HCT116 (cell line): ENCODE results near the gene SNTB2. TPM values are rescaled to one million over a fixed set of nuclear protein-coding genes. Genes with fewer than 3 reads are reported as not detected.

Experiments used
- ATAC-seq: fragments of 200-7000 bp; cut with Tn5 transposase; 2 replicates; pipeline ENCODE4 v1.9.1; 2020; ENCODE audit warnings: mild to moderate bottlenecking, moderate library complexity
- BruUV-seq: library from RNA; stranded (reverse); fragments of 400-500 nt; replicated peaks from 2 replicates; lab custom pipeline; 2021; lab: Mats Ljungman, UMichigan
- CTCF ChIA-PET: fragments of 300-600 bp; sonication (Branson Sonifier 250); formaldehyde crosslinking; loops from one replicate; lab custom pipeline; 2021; ENCODE audit warnings: antibody characterized with exemption; lab: Charles Lee
- POLR2A ChIA-PET: fragments of 300-600, 350-600 bp; sonication (Branson Sonifier 250); formaldehyde crosslinking; loops from one replicate; lab custom pipeline; 2021; ENCODE audit warnings: antibody characterized with exemption; lab: Charles Lee
- RAD21 ChIA-PET, 2 experiments: fragments of 300-600 bp; sonication (Branson Sonifier 250); formaldehyde crosslinking; loops; one replicate each; lab custom pipeline; 2023; ENCODE audit warnings: low total read pairs in 2 of 2; ENCODE audit not compliant: uncharacterized antibody in 2 of 2, unreplicated experiment in 2 of 2, low non-redundant PET in 1 of 2; lab: Charles Lee
- DNase-seq: peaks from one replicate; pipeline ENCODE4 v3.0.0-alpha.2; 2010; ENCODE audit warnings: low read depth, low spot score
- H2AFZ ChIP-seq: fragments of 200-600 bp; shearing (Covaris generic), sonication (generic); 2 replicates; pipeline ENCODE4 v1.6.1; 2017; ENCODE audit warnings: low read depth, mixed run types, mixed read lengths, antibody characterized with exemption, low read length; ENCODE audit not compliant: poor library complexity, severe bottlenecking
- H3K27ac ChIP-seq: 2 replicates; pipeline ENCODE4 v1.5.1; 2012; ENCODE audit warnings: low read depth, low read length
- H3K27me3 ChIP-seq: fragments of 200-600 bp; sonication (generic); 2 replicates; pipeline ENCODE4 v1.6.1; 2016; ENCODE audit warnings: mixed run types, low read length, mixed read lengths; ENCODE audit not compliant: insufficient read depth
- H3K36me3 ChIP-seq, 2 experiments: fragments of 200-500 bp in 1 of 2; fragments of 200-600 bp in 1 of 2; sonication (Bioruptor generic) in 1 of 2; sonication (generic) in 1 of 2; 2 replicates each; pipeline versions ENCODE4 v1.5.1 to v1.6.1; 2014 to 2016; ENCODE audit warnings: low read length in 2 of 2, inconsistent platforms in 1 of 2, mixed read lengths in 1 of 2, mixed run types in 1 of 2; ENCODE audit not compliant: insufficient read depth in 2 of 2, control insufficient read depth in 1 of 2
- H3K4me1 ChIP-seq, 2 experiments: fragments of 200-600 bp in 1 of 2; sonication (generic) in 1 of 2; 2 replicates each; pipeline versions ENCODE4 v1.5.1 to v1.6.1; 2012 to 2017; ENCODE audit warnings: low read length in 2 of 2, inconsistent platforms in 1 of 2, mild to moderate bottlenecking in 1 of 2, mixed read lengths in 1 of 2, mixed run types in 1 of 2, moderate library complexity in 1 of 2; ENCODE audit not compliant: insufficient read depth in 2 of 2, control insufficient read depth in 1 of 2
- H3K4me2 ChIP-seq: fragments of 200-600 bp; sonication (generic); 2 replicates; pipeline ENCODE4 v1.6.1; 2017; ENCODE audit warnings: mixed run types, low read length, mixed read lengths
- H3K4me3 ChIP-seq, 2 experiments: fragments of 200-600 bp in 1 of 2; sonication (generic) in 1 of 2; replicated peaks in 1 of 2; 2 replicates each; pipeline ENCODE4 v1.5.1; 2011 to 2016; ENCODE audit warnings: low read length in 2 of 2, control low read depth in 1 of 2, low read depth in 1 of 2, mild to moderate bottlenecking in 1 of 2, mixed read lengths in 1 of 2, mixed run types in 1 of 2
- H3K79me2 ChIP-seq: fragments of 200-600 bp; sonication (generic); 2 replicates; pipeline ENCODE4 v1.6.1; 2017; ENCODE audit warnings: mild to moderate bottlenecking, mixed run types, low read length, moderate library complexity, mixed read lengths; ENCODE audit not compliant: insufficient read depth
- H3K9ac ChIP-seq: fragments of 200-600 bp; sonication (generic); 2 replicates; pipeline ENCODE4 v1.6.1; 2016; ENCODE audit warnings: low read length, mixed read lengths
- H3K9me2 ChIP-seq: fragments of 200-600 bp; sonication (generic), shearing (Covaris generic); 2 replicates; pipeline ENCODE4 v1.6.1; 2017; ENCODE audit warnings: mixed run types, mild to moderate bottlenecking, moderate library complexity; ENCODE audit not compliant: insufficient read depth
- H3K9me3 ChIP-seq, 2 experiments: fragments of 200-500 bp in 1 of 2; fragments of 200-600 bp in 1 of 2; sonication (Bioruptor generic) in 1 of 2; sonication (generic) in 1 of 2; 2 replicates each; pipeline ENCODE4 v1.6.1; 2014 to 2017; ENCODE audit warnings: low read length in 2 of 2, mixed read lengths in 2 of 2, inconsistent platforms in 1 of 2, low read depth in 1 of 2, mild to moderate bottlenecking in 1 of 2, mixed run types in 1 of 2, moderate library complexity in 1 of 2; ENCODE audit not compliant: control insufficient read depth in 1 of 2, insufficient read depth in 1 of 2
- H4K20me1 ChIP-seq: fragments of 200-600 bp; sonication (generic), shearing (Covaris generic); 2 replicates; pipeline ENCODE4 v1.6.1; 2017; ENCODE audit warnings: mixed run types, mild to moderate bottlenecking, moderate library complexity; ENCODE audit not compliant: insufficient read depth
- EZH2phosphoT487 ChIP-seq: fragments of 200-600 bp; IDR thresholded peaks from 2 replicates; pipeline ENCODE4 v1.6.1; 2018; ENCODE audit warnings: antibody characterized with exemption, borderline replicate concordance
- POLR2A ChIP-seq: IDR thresholded peaks from 2 replicates; pipeline ENCODE4 v1.7.0; 2011; ENCODE audit warnings: borderline replicate concordance; ENCODE audit not compliant: insufficient read depth, insufficient read length; ENCODE audit errors: extremely low read depth
- POLR2AphosphoS5 ChIP-seq: IDR thresholded peaks from 2 replicates; pipeline ENCODE4 v1.6.1; 2011; ENCODE audit warnings: mild to moderate bottlenecking, low read depth, low read length, moderate library complexity
- RAD21 ChIP-seq: IDR thresholded peaks from 2 replicates; pipeline ENCODE4 v1.6.1; 2012; ENCODE audit warnings: low read depth, mild to moderate bottlenecking
- SRF ChIP-seq: IDR thresholded peaks from 2 replicates; pipeline ENCODE4 v1.6.1; 2012; ENCODE audit warnings: low read depth
- TCF7L2 ChIP-seq: IDR thresholded peaks from 2 replicates; pipeline ENCODE4 v1.7.0; 2011; ENCODE audit warnings: borderline replicate concordance, inconsistent platforms; ENCODE audit not compliant: insufficient read depth, insufficient read length; ENCODE audit errors: extremely low read depth
- ZNF274 ChIP-seq: fragments of 200-500 bp; sonication (Bioruptor generic); IDR thresholded peaks from 2 replicates; pipeline ENCODE4 v1.6.1; 2014; ENCODE audit warnings: mild to moderate bottlenecking, low read depth, low read length, inconsistent platforms
- intact Hi-C: fragments of 100-400 bp; cut with micrococcal nuclease; formaldehyde crosslinking; loops from 2 replicates; pipeline ENCODE4 v1.10.0; 2022
- total RNA-seq: library from RNA; stranded (reverse); gene quantifications from one replicate; pipeline ENCODE4 v1.2.1, GENCODE V29; 2021; ENCODE audit not compliant: unreplicated experiment
- TF ChIP-seq, protein P1 (sequence below): IDR thresholded peaks from 2 replicates; pipeline ENCODE4 v1.6.1; 2011; ENCODE audit warnings: mild to moderate bottlenecking, low read length, moderate library complexity; ENCODE audit not compliant: insufficient replicate concordance; ENCODE audit errors: extremely low read depth
- TF ChIP-seq, protein P2 (sequence below): IDR thresholded peaks from 2 replicates; pipeline ENCODE4 v1.6.1; 2012

Gene SNTB2
- total RNA-seq, 1 experiment from 2014 or later = 38.1 TPM

DNA sequence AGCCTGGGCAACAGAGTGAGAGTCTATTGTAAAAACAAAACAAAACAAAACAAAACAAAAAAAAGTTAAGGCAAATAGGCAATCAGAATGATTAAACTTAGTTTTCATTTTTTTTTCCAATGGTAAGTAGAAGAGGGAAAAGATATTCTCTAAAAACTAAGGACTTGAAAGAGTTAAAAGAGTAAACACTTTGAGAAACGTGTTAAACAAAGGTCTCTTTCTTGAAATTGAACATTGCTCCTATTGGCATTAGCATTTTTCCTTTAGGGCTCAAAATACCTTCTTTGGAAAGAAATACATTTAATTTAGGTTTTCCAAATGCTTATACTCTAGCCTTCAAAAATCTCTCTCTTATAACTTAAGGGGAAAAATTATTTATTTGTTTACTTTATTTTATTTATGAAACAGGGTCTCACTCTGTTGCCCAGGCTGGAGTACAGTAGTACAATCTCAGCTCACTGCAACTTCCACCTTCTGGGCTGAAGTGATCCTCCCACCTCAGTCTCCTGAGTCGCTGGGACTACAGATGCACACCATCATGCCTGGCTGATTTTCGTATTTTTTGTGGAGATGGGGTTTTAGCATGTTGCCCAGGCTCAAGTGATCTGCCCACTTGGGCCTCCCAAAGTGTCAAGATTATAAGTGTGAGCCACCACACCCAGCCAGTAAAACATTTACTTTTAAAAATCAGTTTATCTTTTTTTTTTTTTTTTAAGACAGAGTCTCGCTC lies 79.5 kb downstream of the SNTB2 start:
- ATAC-seq = no peak

DNA sequence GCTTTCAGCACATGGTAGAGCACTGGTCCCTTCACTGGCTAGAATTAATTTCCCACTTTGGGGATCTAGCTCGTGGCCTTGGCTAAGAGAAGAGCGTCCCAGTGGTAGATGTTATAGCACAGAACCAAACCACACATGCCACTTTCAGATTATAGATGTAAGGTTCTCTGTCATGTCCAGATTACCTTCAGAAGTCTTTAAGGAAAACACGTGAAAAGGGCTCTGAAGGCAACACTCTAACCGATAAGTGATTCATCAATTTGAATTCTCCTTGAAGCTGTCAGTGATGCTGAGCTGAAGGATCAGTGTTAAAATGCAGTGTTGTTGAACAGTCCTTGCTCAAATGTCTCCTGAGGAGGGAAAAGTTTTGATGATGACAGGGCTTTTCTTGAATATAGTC lies 80.7 kb downstream of the SNTB2 start:
- POLR2A ChIA-PET = no interaction called here
- CTCF ChIA-PET = interaction anchor here (1.3 kb wide), 1 partner anchor 18 kb away, joined by 4 read pairs; no protein-coding TSS in a partner anchor
- ATAC-seq (no peak), DNase-seq (no peak)
- no peaks in the 10 kb centered on the region for H3K9me2 ChIP-seq
- RAD21 ChIA-PET = no interaction called here
- H3K4me2 ChIP-seq = no peak overlapping the region
- peaks cover 0 to 4% of the 10 kb centered on the region in 2 experiments; a peak in 2 of 4 replicates for H3K36me3 ChIP-seq
- H3K9ac ChIP-seq = no peak overlapping the region
- no peak for TF ChIP-seq SRF
- TF ChIP-seq EZH2phosphoT487 = no peak
- TF ChIP-seq POLR2AphosphoS5 = no peak
- no peak for TF ChIP-seq TCF7L2
- TF ChIP-seq ZNF274 = no peak
- TF ChIP-seq RAD21 = no peak
- TF ChIP-seq, protein P1, sequence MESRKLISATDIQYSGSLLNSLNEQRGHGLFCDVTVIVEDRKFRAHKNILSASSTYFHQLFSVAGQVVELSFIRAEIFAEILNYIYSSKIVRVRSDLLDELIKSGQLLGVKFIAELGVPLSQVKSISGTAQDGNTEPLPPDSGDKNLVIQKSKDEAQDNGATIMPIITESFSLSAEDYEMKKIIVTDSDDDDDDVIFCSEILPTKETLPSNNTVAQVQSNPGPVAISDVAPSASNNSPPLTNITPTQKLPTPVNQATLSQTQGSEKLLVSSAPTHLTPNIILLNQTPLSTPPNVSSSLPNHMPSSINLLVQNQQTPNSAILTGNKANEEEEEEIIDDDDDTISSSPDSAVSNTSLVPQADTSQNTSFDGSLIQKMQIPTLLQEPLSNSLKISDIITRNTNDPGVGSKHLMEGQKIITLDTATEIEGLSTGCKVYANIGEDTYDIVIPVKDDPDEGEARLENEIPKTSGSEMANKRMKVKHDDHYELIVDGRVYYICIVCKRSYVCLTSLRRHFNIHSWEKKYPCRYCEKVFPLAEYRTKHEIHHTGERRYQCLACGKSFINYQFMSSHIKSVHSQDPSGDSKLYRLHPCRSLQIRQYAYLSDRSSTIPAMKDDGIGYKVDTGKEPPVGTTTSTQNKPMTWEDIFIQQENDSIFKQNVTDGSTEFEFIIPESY = no peak
- BruUV-seq = no TSS peak
- no peaks in the 10 kb centered on the region for H3K27me3 ChIP-seq
- H3K4me3 ChIP-seq = no peak overlapping the region
- no peaks in the 10 kb centered on the region for H3K79me2 ChIP-seq
- H3K4me1 ChIP-seq = no peaks in the 10 kb centered on the region
- H3K9me3 ChIP-seq = no peaks in the 10 kb centered on the region
- no peak overlapping the region for H3K27ac ChIP-seq
- H4K20me1 ChIP-seq = no peaks in the 10 kb centered on the region
- no peak overlapping the region for H2AFZ ChIP-seq
- intact Hi-C loops = no loop called here

More for the DNA sequence above, 79.5 kb downstream of the SNTB2 start:
- Histone ChIP-seq H3K79me2 (no peaks in the 10 kb centered on the region; the same call in 1 of the 2 replicates), H3K4me1 (no peaks in the 10 kb centered on the region), H2AFZ (no peak overlapping the region), H3K27ac (no peak overlapping the region), H3K9ac (no peak overlapping the region), H3K36me3 (peaks cover 0 to 4% of the 10 kb centered on the region in 2 experiments; a peak in 2 of 4 replicates), H4K20me1 (no peaks in the 10 kb centered on the region), H3K4me3 (no peak overlapping the region), H3K4me2 (no peak overlapping the region), H3K27me3 (no peaks in the 10 kb centered on the region), H3K9me2 (no peaks in the 10 kb centered on the region), H3K9me3 (no peaks in the 10 kb centered on the region)
- TF ChIP-seq, protein P2, sequence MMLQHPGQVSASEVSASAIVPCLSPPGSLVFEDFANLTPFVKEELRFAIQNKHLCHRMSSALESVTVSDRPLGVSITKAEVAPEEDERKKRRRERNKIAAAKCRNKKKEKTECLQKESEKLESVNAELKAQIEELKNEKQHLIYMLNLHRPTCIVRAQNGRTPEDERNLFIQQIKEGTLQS = no peak
- TF ChIP-seq POLR2A = no peak
- no peak for DNase-seq
- intact Hi-C loops = no loop called here
- no TSS peak for BruUV-seq
- ChIA-PET RAD21 (no interaction called here), CTCF (no interaction called here), POLR2A (no interaction called here)
